Endodermal cell (in vitro differentiated cells): ENCODE results near the gene SLC22A8. TPM values are rescaled to one million over a fixed set of nuclear protein-coding genes. Genes with fewer than 3 reads are reported as not detected.
"Not testable (repeated sequence)": the region's sequence is repeated elsewhere in the genome, so short reads cannot be mapped to it uniquely, and the experiment has no call there.

Experiments
- DNase-seq: peaks from one replicate; pipeline ENCODE4 v3.0.0-alpha.2; 2017
- H3K27ac ChIP-seq: 2 replicates; pipeline ENCODE4 v1.5.1; 2013; ENCODE audit warnings: mild to moderate bottlenecking, low read depth, low read length, moderate library complexity
- H3K27me3 ChIP-seq: 2 replicates; pipeline ENCODE4 v1.6.1; 2013; ENCODE audit warnings: mild to moderate bottlenecking, low read length, moderate library complexity; ENCODE audit not compliant: insufficient read depth, control insufficient read depth, poor library complexity, severe bottlenecking
- H3K36me3 ChIP-seq: 2 replicates; pipeline ENCODE4 v1.7.0; 2013; ENCODE audit warnings: mild to moderate bottlenecking, low read length, moderate library complexity; ENCODE audit not compliant: control insufficient read depth, insufficient read depth
- H3K4me1 ChIP-seq: one replicate; pipeline ENCODE4 v1.7.0; 2013; ENCODE audit warnings: low read length; ENCODE audit not compliant: control insufficient read depth, insufficient read depth
- H3K4me3 ChIP-seq: 2 replicates; pipeline ENCODE4 v1.5.1; 2013; ENCODE audit warnings: mild to moderate bottlenecking, low read length, moderate library complexity
- H3K9ac ChIP-seq: 2 replicates; pipeline ENCODE4 v1.6.1; 2013; ENCODE audit warnings: mild to moderate bottlenecking, low read length, moderate library complexity; ENCODE audit not compliant: poor library complexity, severe bottlenecking; ENCODE audit errors: extremely low read depth
- H3K9me3 ChIP-seq: 2 replicates; pipeline ENCODE4 v1.6.1; 2013; ENCODE audit warnings: mild to moderate bottlenecking, low read length, moderate library complexity; ENCODE audit not compliant: control insufficient read depth
- H3K27ac Mint-ChIP-seq: 2 replicates; pipeline ENCODE4 v1.8.0; 2020; ENCODE audit warnings: mixed read lengths
- H3K27me3 Mint-ChIP-seq: 2 replicates; pipeline ENCODE4 v1.8.0; 2021; ENCODE audit warnings: mild to moderate bottlenecking, mixed read lengths; ENCODE audit not compliant: insufficient read depth
- H3K36me3 Mint-ChIP-seq: 2 replicates; pipeline ENCODE4 v1.8.0; 2020; ENCODE audit warnings: low read depth, mixed read lengths
- H3K4me1 Mint-ChIP-seq: 2 replicates; pipeline ENCODE4 v1.8.0; 2020; ENCODE audit warnings: mixed read lengths
- H3K4me3 Mint-ChIP-seq: 2 replicates; pipeline ENCODE4 v1.8.0; 2020; ENCODE audit warnings: mild to moderate bottlenecking, moderate library complexity, mixed read lengths
- H3K9me3 Mint-ChIP-seq: 2 replicates; pipeline ENCODE4 v1.8.0; 2020; ENCODE audit warnings: mild to moderate bottlenecking, mixed read lengths
- WGBS, 2 experiments: methylation state at CpG; one replicate each; pipeline versions ENCODE4 v1.1.5 to v1.1.7; 2013; ENCODE audit warnings: missing lambda C conversion rate in 2 of 2, mixed read lengths in 1 of 2; ENCODE audit not compliant: insufficient coverage in 1 of 2, insufficient read length in 1 of 2; 5-methylcytosine and 5-hydroxymethylcytosine counted together
- long read RNA-seq, 4 experiments: library from polyadenylated mRNA in 2 of 4; library from RNA in 1 of 4; library from capped mRNA in 1 of 4; stranded (forward) in 3 of 4; unstranded in 1 of 4; transcript quantifications; one replicate each; pipeline ENCODE4 v2.0.0, GENCODE V29; 2020 to 2021; ENCODE audit warnings: inconsistent platforms in 1 of 4
- polyA plus RNA-seq, 2 experiments: library from polyadenylated mRNA; stranded (reverse); fragments of 50-300 nt; gene quantifications; one replicate each; pipeline ENCODE4 v1.2.3, GENCODE V29; 2013
- total RNA-seq, 2 donors: library from RNA; stranded (reverse); fragmentation: NEBNext Ultra II Directional in 1 of 2; extraction: Animal tissue kit (Norgen Biotek cat#: 25700) in 1 of 2; gene quantifications; 2 replicates in 1 of 2; 3 replicates in 1 of 2; pipeline ENCODE4 v1.2.1, GENCODE V29; 2021
- TF ChIP-seq, protein P1 (sequence below): fragments of 200-600 bp; sonication (generic); conservative IDR thresholded peaks from 2 replicates; pipeline ENCODE4 v1.5.0; 2021; ENCODE audit warnings: antibody characterized with exemption, mild to moderate bottlenecking

SLC22A8 gene
- total RNA-seq: under 1 TPM in 1 of 2 donors, not detected in 1; 0.22 TPM
- polyA plus RNA-seq (2013, experiment 1 of 2): not detected
- polyA plus RNA-seq (2013, experiment 2 of 2): not detected
- long read RNA-seq, experiment 1: 0 reads
- long read RNA-seq, experiment 2: 0 reads
- long read RNA-seq, experiment 3: 0 reads
- long read RNA-seq, experiment 4: 0 reads

GRCh38 chr11:63015521-63016215, at the start of gene SLC22A8:
TSS of gene SLC22A8 (minus strand) at chr11:63015841. CDS start at chr11:63014958, 883 bp downstream.
- H3K27ac ChIP-seq: no peak within 1 kb of the TSS
- WGBS, 2 experiments: 67 to 69% methylated on average over 12 to 18 of the region's 18 CpGs
- DNase-seq: peak; percentile 81
- Mint-ChIP-seq H3K4me3 (no peak within 1 kb of the TSS), H3K27ac (peak within 1 kb of the TSS; percentile 53), H3K4me1 (peaks cover 38% of the 10 kb centered on the region), H3K9me3 (no peaks in the 10 kb centered on the region), H3K27me3 (peaks cover 8% of the 10 kb centered on the region), H3K36me3 (no peaks in the 10 kb centered on the region)
- no peak within 1 kb of the TSS for H3K9ac ChIP-seq
- H3K27me3 ChIP-seq: no peaks in the 10 kb centered on the region
- TF ChIP-seq, protein P1, sequence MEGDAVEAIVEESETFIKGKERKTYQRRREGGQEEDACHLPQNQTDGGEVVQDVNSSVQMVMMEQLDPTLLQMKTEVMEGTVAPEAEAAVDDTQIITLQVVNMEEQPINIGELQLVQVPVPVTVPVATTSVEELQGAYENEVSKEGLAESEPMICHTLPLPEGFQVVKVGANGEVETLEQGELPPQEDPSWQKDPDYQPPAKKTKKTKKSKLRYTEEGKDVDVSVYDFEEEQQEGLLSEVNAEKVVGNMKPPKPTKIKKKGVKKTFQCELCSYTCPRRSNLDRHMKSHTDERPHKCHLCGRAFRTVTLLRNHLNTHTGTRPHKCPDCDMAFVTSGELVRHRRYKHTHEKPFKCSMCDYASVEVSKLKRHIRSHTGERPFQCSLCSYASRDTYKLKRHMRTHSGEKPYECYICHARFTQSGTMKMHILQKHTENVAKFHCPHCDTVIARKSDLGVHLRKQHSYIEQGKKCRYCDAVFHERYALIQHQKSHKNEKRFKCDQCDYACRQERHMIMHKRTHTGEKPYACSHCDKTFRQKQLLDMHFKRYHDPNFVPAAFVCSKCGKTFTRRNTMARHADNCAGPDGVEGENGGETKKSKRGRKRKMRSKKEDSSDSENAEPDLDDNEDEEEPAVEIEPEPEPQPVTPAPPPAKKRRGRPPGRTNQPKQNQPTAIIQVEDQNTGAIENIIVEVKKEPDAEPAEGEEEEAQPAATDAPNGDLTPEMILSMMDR: no peak
- H3K9me3 ChIP-seq: no peaks in the 10 kb centered on the region
- H3K4me3 ChIP-seq: no peak within 1 kb of the TSS
- no peaks in the 10 kb centered on the region for H3K36me3 ChIP-seq
- H3K4me1 ChIP-seq: peaks cover 11% of the 10 kb centered on the region

- H3K27ac ChIP-seq, H3K4me3 ChIP-seq, H3K36me3 Mint-ChIP-seq, H3K27ac Mint-ChIP-seq, H3K4me1 ChIP-seq, H3K9ac ChIP-seq, H3K36me3 ChIP-seq, H3K4me1 Mint-ChIP-seq, H3K27me3 ChIP-seq, H3K4me3 Mint-ChIP-seq, DNase-seq: not testable (repeated sequence)
- WGBS, 2 experiments: 71% methylated on average over 1 of the region's 1 CpG
- Mint-ChIP-seq H3K27me3 (peaks cover 13% of the 10 kb centered on the region), H3K9me3 (peaks cover 40% of the 10 kb centered on the region)
- H3K9me3 ChIP-seq: peaks cover 17% of the 10 kb centered on the region
These were observed 30.6 kb upstream of the SLC22A8 start for GRCh38 chr11:63046203-63046602.

DNA sequence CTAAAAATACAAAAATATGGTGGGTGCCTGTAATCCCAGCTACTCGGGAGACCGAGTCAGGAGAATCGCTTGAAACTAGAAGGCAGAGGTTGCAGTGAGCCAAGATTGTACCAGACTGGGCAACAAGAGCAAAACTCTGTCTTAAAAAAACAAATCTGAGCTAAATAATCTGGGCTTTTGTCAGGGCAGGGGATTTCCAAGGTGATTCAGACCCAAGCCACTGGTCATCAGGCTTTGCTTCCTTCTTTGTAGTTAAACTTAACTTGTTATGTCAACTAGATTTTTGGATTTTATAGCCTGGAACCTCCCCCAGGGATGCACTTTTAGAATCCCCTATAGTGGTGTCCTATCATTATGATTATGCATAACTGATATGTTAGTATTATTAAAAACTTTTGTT, 27.0 kb upstream of the SLC22A8 start:
- peaks cover 41% of the 10 kb centered on the region for H3K9me3 Mint-ChIP-seq

More for the DNA sequence above, 27.0 kb upstream of the SLC22A8 start:
- Histone ChIP-seq H3K4me1 (no peaks in the 10 kb centered on the region), H3K27ac (no peak overlapping the region), H3K4me3 (no peak overlapping the region), H3K9ac (no peak overlapping the region), H3K36me3 (no peaks in the 10 kb centered on the region), H3K9me3 (peaks cover 8% of the 10 kb centered on the region), H3K27me3 (no peaks in the 10 kb centered on the region)
- 89 to 93% methylated on average over 3 of the region's 3 CpGs for WGBS, 2 experiments
- H3K27ac Mint-ChIP-seq: no peak overlapping the region
- no peak overlapping the region for H3K4me3 Mint-ChIP-seq
- no peak for DNase-seq
- TF ChIP-seq, protein P1: no peak
- peaks cover 11% of the 10 kb centered on the region for H3K27me3 Mint-ChIP-seq
- no peaks in the 10 kb centered on the region for H3K36me3 Mint-ChIP-seq
- no peaks in the 10 kb centered on the region for H3K4me1 Mint-ChIP-seq
